Mesothelial cell of epicardium (in vitro differentiated cells): ENCODE data around the gene JPH2. TPM values are rescaled to one million over a fixed set of nuclear protein-coding genes. Genes with fewer than 3 reads are reported as not detected.
A peak's percentile ranks its signal among the peaks of the same experiment; 100 is the strongest.

Source experiments
- DNase-seq, 2 experiments: peaks; one replicate each; pipeline ENCODE4 v3.0.0; 2021; ENCODE audit warnings: low spot score in 2 of 2; ENCODE audit not compliant: unreplicated experiment in 2 of 2
- H3K27ac Mint-ChIP-seq: 2 replicates; pipeline ENCODE4 v1.8.0; 2021; ENCODE audit warnings: mixed read lengths
- H3K27me3 Mint-ChIP-seq: 2 replicates; pipeline ENCODE4 v1.8.0; 2021; ENCODE audit warnings: low read depth, mixed read lengths
- H3K36me3 Mint-ChIP-seq: 2 replicates; pipeline ENCODE4 v1.8.0; 2021; ENCODE audit warnings: mixed read lengths
- H3K4me1 Mint-ChIP-seq: 2 replicates; pipeline ENCODE4 v1.8.0; 2021; ENCODE audit warnings: mixed read lengths
- H3K4me3 Mint-ChIP-seq: 2 replicates; pipeline ENCODE4 v1.8.0; 2021; ENCODE audit warnings: mild to moderate bottlenecking, moderate library complexity, mixed read lengths
- H3K9me3 Mint-ChIP-seq: 2 replicates; pipeline ENCODE4 v1.8.0; 2021; ENCODE audit warnings: mixed read lengths
- CTCF ChIP-seq: fragments of 200-600 bp; sonication (generic); IDR thresholded peaks from one replicate; pipeline ENCODE4 v1.5.0; 2021; ENCODE audit warnings: antibody characterized with exemption; ENCODE audit not compliant: unreplicated experiment
- total RNA-seq: library from RNA; stranded (reverse); gene quantifications from 3 replicates; pipeline ENCODE4 v1.2.1, GENCODE V29; 2021

The JPH2 gene
- total RNA-seq, 1 donor from 2014 or later, result 3.5 TPM

GRCh38 chr20:44142413-44142812 lies 44.6 kb downstream of the JPH2 start:
- Mint-ChIP-seq H3K9me3 (no peaks in the 10 kb centered on the region), H3K27ac (peak overlapping the region; percentile 78), H3K27me3 (no peaks in the 10 kb centered on the region), H3K4me3 (no peak overlapping the region), H3K4me1 (peaks cover 12% of the 10 kb centered on the region), H3K36me3 (no peaks in the 10 kb centered on the region)
- no peak for DNase-seq
- no peak for TF ChIP-seq CTCF

GRCh38 chr20:44141873-44142272 lies 45.1 kb downstream of the JPH2 start:
- H3K4me1 Mint-ChIP-seq, result peaks cover 15% of the 10 kb centered on the region

GRCh38 chr20:44138867-44139266 lies 48.1 kb downstream of the JPH2 start:
- Mint-ChIP-seq H3K4me1 (peaks cover 22% of the 10 kb centered on the region), H3K36me3 (no peaks in the 10 kb centered on the region), H3K27ac (peak overlapping the region; percentile 86), H3K4me3 (no peak overlapping the region), H3K9me3 (no peaks in the 10 kb centered on the region), H3K27me3 (no peaks in the 10 kb centered on the region)
- DNase-seq, result no peak
- TF ChIP-seq CTCF, result no peak

More at GRCh38 chr20:44141873-44142272, 45.1 kb downstream of the JPH2 start:
- Mint-ChIP-seq H3K27ac (peak overlapping the region; percentile 78), H3K36me3 (no peaks in the 10 kb centered on the region), H3K9me3 (no peaks in the 10 kb centered on the region), H3K4me3 (no peak overlapping the region), H3K27me3 (no peaks in the 10 kb centered on the region)
- TF ChIP-seq CTCF, result no peak
- DNase-seq, result no peak

GRCh38 chr20:44137266-44137801 lies 49.7 kb downstream of the JPH2 start:
- Mint-ChIP-seq H3K9me3 (no peaks in the 10 kb centered on the region), H3K4me1 (peaks cover 16% of the 10 kb centered on the region), H3K4me3 (peak overlapping the region; percentile 10), H3K27me3 (no peaks in the 10 kb centered on the region), H3K27ac (peak overlapping the region; percentile 98), H3K36me3 (no peaks in the 10 kb centered on the region)
- peak; percentile 59 to 75 for DNase-seq
- no peak for TF ChIP-seq CTCF

GRCh38 chr20:44136579-44137265 lies 50.3 kb downstream of the JPH2 start:
- no peak for DNase-seq
- peaks cover 14% of the 10 kb centered on the region for H3K4me1 Mint-ChIP-seq
- H3K9me3 Mint-ChIP-seq, result no peaks in the 10 kb centered on the region
- H3K4me3 Mint-ChIP-seq, result no peak overlapping the region
- H3K27ac Mint-ChIP-seq, result peak overlapping the region; percentile 59
- H3K36me3 Mint-ChIP-seq, result no peaks in the 10 kb centered on the region
- H3K27me3 Mint-ChIP-seq, result no peaks in the 10 kb centered on the region
- no peak for TF ChIP-seq CTCF
